ENCODE data around the gene CTR9. TPM values are rescaled to one million over a fixed set of nuclear protein-coding genes. Genes with fewer than 3 reads are reported as not detected.

CTR9 gene
- 31.5 and 39.6 TPM in 2 replicates for total RNA-seq

DNA sequence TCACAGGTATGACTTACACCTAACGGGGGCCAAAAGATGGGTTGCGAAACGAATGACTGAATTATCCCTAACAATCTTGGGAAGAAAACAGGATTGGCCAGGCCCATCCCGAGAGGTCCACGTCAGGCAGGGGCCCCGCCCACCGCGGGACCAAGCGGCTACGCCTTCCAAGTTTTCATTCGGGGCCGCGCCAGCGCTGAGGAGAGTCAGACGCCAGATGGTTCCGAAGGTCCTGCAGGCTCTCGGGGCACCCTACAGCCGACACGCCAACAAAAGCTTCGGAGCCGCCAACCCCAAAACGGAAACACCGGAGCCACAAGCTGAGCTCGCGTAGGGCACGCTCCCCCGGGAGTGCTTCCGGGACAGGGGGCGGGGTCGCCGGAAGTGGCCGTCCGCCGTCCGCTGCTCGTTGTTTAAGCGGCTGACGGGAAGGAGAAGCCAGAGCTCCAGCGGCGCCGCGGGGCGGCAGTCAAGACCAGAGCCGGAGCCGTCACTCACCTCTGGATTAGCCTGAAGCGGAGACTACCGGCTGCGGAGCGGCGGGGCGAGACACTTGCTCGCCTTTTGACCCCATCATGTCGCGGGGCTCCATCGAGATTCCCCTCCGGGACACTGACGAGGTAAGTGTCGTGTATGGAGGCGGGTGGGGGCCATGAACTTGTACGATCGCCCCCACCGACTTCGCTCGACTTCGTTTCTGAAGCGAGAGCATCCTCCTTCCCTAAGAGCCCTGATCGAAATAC is at the start of gene CTR9:
CTR9 (plus strand) TSS at position 409 of the 743 bp plus-strand sequence; CDS start at position 576, 167 bp downstream.

DNA sequence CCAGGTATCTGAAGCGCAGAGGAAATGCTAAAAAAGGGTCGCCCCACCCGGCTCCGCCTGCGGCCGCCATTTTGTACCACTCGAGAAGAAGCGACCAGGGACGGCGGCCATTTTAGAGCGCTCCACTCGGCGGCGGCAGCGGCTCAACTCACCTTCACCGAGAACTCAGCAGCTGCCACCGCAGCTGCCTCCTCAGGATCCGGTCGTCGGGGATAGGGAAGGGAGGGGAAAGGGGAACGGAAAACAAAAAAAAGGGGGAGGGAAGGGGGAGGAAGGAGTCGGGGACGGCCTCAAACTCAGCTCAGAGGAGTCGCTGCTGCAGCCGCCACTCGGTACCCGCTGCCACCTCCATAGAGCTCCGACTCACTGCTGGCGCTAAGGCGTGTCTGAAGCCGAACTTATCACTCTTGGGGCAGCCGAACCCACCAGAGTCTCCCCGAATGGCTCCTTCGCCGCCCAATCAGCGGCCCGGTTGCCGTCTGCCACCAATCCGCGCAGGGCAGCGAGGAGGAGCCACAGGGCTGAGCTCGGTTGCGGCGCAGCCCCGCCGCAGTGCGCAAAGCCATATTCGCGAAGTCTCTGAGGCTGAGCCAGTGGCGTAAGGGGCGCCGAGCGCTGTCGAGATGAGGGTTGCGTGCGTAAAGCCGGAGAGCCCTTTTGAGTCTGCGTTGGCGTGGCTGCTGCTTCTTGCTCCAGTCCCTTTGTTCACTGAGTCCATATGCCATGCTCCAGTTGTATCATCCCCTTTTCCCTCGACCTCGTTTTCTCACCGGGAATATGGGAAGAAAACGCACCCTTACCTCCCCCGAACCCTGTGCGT is 57.7 kb downstream of the CTR9 start, which contains the start of gene EIF4G2:
EIF4G2 (minus strand) TSS at position 374 of the 820 bp plus-strand sequence.

Other genes with a start within 250 kb of the CTR9 start
- gene RNF141, start 210.1 kb upstream of the CTR9 start, total RNA-seq, result 31.9 and 35.1 TPM in 2 replicates
- 0.12 and 0.22 TPM in 2 replicates for gene LYVE1, start 182.6 kb upstream of the CTR9 start, total RNA-seq
- 5.2 and 22.6 TPM in 2 replicates for gene IRAG1, start 57.5 kb upstream of the CTR9 start, total RNA-seq
- 596 and 668 TPM in 2 replicates for gene EIF4G2, start 57.7 kb downstream of the CTR9 start, total RNA-seq
- gene ZBED5, start 106.8 kb downstream of the CTR9 start, total RNA-seq, result 16.2 and 24.8 TPM in 2 replicates